Endothelial cell (in vitro differentiated cells): ENCODE results near the gene CCNE1. TPM values are rescaled to one million over a fixed set of nuclear protein-coding genes. Genes with fewer than 3 reads are reported as not detected.

Experiments
- DNase-seq: peaks from one replicate; pipeline ENCODE4 v3.0.0; 2021; ENCODE audit warnings: low spot score
- H3K27ac Mint-ChIP-seq: one replicate; pipeline ENCODE4 v1.8.0; 2021; ENCODE audit warnings: mixed read lengths, inconsistent platforms; ENCODE audit not compliant: unreplicated experiment
- H3K27me3 Mint-ChIP-seq: one replicate; pipeline ENCODE4 v1.8.0; 2021; ENCODE audit warnings: mild to moderate bottlenecking, moderate library complexity, mixed read lengths, inconsistent platforms; ENCODE audit not compliant: unreplicated experiment
- H3K36me3 Mint-ChIP-seq: one replicate; pipeline ENCODE4 v1.8.0; 2021; ENCODE audit warnings: mild to moderate bottlenecking, low read depth, mixed read lengths, inconsistent platforms; ENCODE audit not compliant: unreplicated experiment
- H3K4me1 Mint-ChIP-seq: one replicate; pipeline ENCODE4 v1.8.0; 2021; ENCODE audit warnings: mild to moderate bottlenecking, mixed read lengths, inconsistent platforms; ENCODE audit not compliant: unreplicated experiment
- H3K4me3 Mint-ChIP-seq: one replicate; pipeline ENCODE4 v1.8.0; 2021; ENCODE audit warnings: mild to moderate bottlenecking, mixed read lengths, inconsistent platforms; ENCODE audit not compliant: unreplicated experiment
- H3K9me3 Mint-ChIP-seq: one replicate; pipeline ENCODE4 v1.8.0; 2021; ENCODE audit warnings: mixed read lengths, inconsistent platforms; ENCODE audit not compliant: unreplicated experiment
- total RNA-seq: library from RNA; stranded (reverse); fragmentation: NEBNext Ultra II Directional; extraction: Animal tissue kit (Norgen Biotek cat#: 25700); gene quantifications from one replicate; pipeline ENCODE4 v1.2.1, GENCODE V29; 2021; ENCODE audit not compliant: unreplicated experiment
- TF ChIP-seq, protein P1 (sequence below): fragments of 200-600 bp; sonication (generic); IDR thresholded peaks from one replicate; pipeline ENCODE4 v1.5.0; 2021; ENCODE audit warnings: antibody characterized with exemption; ENCODE audit not compliant: unreplicated experiment

The CCNE1 gene
- total RNA-seq, 1 donor from 2014 or later: 2.3 TPM

DNA sequence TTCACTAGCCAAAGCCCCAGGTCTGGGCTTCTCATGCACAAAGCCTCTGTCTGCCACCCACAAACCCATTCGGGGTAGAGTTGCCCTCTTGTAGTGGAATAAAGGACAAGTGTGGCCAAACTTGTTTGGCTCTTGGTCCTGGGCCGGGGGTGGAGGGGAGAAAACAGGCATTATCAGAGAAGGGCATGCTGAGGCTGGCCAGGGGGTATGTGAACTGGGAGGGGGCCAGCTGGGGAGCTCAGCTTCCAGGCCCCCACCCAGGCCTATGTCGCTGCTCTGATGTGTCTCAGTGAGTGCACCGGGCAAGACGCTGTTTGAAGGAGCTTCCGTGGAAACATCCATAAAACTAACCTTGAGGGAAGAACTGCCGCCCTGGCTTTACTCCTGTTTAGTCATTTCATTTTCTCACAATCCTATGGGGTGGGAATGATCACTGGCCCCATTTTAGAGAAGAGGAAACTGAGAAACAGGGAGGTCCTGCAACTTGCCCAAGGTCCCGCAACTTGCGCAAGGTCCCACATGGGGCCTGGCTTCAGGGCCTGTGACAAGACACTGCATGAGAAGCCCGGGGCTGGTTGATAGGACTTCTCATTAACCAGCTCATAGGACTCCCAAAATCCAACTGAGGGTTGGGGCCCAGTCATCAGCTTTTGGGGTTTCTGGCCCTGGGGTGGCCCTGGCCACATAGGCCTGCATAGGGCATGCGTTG is 30.8 kb downstream of the CCNE1 start:
- Mint-ChIP-seq H3K27me3 (peaks cover 16% of the 10 kb centered on the region), H3K4me1 (peaks cover 6% of the 10 kb centered on the region), H3K36me3 (no peaks in the 10 kb centered on the region), H3K27ac (no peak overlapping the region), H3K9me3 (no peaks in the 10 kb centered on the region), H3K4me3 (no peak overlapping the region)
- DNase-seq: no peak
- TF ChIP-seq, protein P1, sequence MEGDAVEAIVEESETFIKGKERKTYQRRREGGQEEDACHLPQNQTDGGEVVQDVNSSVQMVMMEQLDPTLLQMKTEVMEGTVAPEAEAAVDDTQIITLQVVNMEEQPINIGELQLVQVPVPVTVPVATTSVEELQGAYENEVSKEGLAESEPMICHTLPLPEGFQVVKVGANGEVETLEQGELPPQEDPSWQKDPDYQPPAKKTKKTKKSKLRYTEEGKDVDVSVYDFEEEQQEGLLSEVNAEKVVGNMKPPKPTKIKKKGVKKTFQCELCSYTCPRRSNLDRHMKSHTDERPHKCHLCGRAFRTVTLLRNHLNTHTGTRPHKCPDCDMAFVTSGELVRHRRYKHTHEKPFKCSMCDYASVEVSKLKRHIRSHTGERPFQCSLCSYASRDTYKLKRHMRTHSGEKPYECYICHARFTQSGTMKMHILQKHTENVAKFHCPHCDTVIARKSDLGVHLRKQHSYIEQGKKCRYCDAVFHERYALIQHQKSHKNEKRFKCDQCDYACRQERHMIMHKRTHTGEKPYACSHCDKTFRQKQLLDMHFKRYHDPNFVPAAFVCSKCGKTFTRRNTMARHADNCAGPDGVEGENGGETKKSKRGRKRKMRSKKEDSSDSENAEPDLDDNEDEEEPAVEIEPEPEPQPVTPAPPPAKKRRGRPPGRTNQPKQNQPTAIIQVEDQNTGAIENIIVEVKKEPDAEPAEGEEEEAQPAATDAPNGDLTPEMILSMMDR: no peak

DNA sequence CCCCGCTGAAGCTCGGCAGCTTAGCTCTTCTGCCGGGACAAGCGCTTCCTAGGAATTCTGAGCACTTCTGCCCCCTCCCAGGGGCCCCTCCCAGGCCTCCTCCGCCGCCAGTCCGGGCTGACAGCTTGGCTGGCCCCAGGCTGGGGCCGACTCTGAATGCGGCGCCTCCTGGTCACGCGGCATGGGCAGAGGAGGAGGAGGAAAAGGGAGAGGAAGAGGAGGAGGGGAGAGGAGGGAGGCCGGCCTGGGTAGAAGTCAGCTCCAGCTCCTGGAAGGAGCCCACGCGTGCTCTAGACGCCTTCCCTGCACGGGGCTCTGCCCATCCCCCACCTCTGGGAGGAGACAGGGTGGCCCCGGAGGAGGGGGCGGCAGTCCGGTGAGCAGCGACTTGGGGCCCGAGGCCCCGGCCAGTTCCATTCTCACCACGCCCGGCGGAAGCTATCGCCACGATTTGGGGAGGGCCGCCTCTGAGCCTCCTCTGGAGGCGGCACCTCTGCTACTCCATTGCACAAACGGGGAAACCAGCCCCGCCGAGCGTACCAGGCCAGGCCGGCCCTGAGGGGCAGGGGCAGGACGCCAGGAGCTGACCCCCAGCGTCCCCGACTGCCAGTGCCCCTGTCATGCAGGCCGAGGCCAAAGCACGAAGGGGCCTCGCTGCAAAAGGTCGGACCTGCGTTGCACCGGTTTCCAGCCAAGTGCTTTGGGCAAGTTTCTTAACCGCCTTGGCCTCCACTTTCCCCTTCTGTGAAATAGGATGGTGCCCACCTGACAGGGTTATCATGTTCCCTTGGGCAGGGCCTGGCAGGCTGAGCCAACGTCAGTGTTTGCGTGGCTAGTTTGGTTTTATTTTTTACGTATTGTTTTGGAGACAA is 31.6 kb downstream of the CCNE1 start:
- TF ChIP-seq, protein P1: no peak
- Mint-ChIP-seq H3K4me1 (peaks cover 6% of the 10 kb centered on the region), H3K36me3 (no peaks in the 10 kb centered on the region), H3K27me3 (peaks cover 16% of the 10 kb centered on the region), H3K9me3 (no peaks in the 10 kb centered on the region), H3K4me3 (peak overlapping the region; percentile 88), H3K27ac (no peak overlapping the region)
- DNase-seq: no peak

DNA sequence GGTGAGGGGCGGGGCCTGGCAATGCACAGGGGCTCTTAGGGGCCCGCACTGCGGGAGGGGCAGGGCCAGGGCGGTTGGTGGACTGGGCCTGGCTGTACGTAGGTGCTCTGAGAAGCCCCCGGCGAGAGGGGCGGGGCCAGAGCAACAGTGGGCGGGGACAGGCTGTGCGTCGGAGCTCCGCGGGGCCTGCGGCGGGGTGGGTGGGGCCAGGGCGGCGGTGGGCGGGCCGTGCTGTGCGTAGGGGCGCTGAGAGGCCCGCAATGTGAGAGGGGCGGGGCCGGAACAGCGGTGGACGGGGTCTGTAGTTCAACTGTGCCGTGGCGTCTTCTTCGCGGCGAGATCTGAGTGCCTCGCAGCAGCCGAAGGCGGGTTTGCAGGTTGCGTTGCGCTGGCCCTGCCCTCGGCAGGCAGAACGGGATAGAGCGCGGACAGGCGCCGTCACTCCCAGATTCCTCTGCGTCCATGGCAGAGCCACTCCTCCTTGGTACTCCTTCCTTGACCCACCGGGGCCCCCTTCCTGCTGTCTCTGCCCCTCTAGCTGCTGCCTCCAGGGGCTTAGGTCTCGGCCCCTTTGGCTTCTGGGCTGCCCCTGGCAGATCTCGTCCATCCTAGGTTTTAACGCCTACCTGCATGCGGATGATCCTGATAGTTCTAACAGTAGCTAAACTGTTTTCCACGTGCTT is 33.2 kb downstream of the CCNE1 start:
- peaks cover 9% of the 10 kb centered on the region for H3K27me3 Mint-ChIP-seq
- peaks cover 6% of the 10 kb centered on the region for H3K4me1 Mint-ChIP-seq
- H3K27ac Mint-ChIP-seq: no peak overlapping the region
- no peaks in the 10 kb centered on the region for H3K36me3 Mint-ChIP-seq
- TF ChIP-seq, protein P1: no peak
- peak overlapping the region; percentile 94 for H3K4me3 Mint-ChIP-seq
- peak; percentile 95 for DNase-seq
- H3K9me3 Mint-ChIP-seq: no peaks in the 10 kb centered on the region

DNA sequence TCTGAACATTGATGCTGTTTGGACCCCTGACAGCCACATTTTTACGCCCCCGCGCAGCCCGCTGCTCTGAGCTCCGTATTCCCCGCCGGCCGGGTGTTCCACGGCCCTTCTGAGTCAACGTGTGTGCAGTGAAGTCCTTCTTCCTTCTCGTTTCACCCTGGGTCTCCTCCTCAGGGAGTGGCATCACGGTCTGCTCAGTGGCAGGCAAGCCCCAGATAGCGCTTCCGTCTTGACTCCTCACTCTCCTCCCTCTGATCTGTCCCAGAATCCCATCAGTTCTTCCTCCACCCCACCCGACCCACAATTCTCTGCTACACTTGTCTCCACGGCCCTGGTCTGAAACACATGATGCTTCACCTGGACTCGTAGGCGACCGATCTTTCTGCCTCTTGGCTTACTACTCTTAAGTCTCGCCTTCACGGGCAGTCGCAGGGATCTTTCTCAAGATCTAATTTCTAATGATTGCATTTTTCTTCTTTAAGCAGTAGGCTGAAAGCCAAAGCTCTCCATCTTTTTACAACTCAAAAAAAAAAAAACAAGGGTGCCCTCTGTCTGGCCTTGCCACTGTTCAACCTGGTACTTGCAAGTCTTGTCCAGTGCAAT is 33.9 kb downstream of the CCNE1 start:
- Mint-ChIP-seq H3K9me3 (no peaks in the 10 kb centered on the region), H3K4me3 (peak overlapping the region; percentile 94), H3K36me3 (no peaks in the 10 kb centered on the region), H3K27me3 (peaks cover 9% of the 10 kb centered on the region), H3K4me1 (peaks cover 6% of the 10 kb centered on the region), H3K27ac (peak overlapping the region; percentile 9)
- TF ChIP-seq, protein P1: no peak
- DNase-seq: no peak
